Activated CD4-positive, alpha-beta T cell treated with anti-CD3 and anti-CD28 coated beads, Interleukin-10, Interleukin-2, amounts not matched to agents 100 ng/mL and 50 ng/mL, durations not matched to agents 16 hours and 8 hours (primary cell): ENCODE measurements around the gene ZNF559.

Source experiments
- DNase-seq: peaks from one replicate; pipeline ENCODE4 v3.0.0-alpha.2; 2020

ZNF559 gene

DNA sequence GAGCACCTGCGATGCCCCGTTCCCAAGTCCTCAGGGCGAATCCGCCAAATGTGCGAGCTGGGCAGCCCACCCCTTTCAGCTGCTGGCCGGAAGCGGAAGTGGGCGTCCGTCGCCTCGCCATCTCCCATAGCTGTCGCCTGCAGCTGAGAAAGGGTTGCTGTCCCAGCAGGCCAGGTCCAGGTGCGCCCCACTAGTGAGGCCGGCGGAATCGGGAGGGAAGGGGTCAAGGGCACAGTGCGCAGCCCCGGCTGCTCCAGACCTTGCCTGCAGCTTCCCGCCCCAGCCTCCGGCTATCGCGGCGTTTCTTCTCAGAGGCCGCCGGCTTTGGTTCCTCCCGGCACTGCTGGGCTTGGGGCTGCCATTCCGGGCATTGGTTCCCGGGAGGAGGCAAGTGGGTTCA is 38.9 kb downstream of the ZNF559 start, which contains the start of gene ZNF177:
Gene ZNF177, plus strand, starts transcription at position 109 of the 400 bp plus-strand sequence. CDS start 15,299 bp downstream, outside the sequence.
- no peak for DNase-seq

- no peak for DNase-seq
These were observed 47.0 kb downstream of the ZNF559 start for GRCh38 chr19:9370738-9371619.

DNA sequence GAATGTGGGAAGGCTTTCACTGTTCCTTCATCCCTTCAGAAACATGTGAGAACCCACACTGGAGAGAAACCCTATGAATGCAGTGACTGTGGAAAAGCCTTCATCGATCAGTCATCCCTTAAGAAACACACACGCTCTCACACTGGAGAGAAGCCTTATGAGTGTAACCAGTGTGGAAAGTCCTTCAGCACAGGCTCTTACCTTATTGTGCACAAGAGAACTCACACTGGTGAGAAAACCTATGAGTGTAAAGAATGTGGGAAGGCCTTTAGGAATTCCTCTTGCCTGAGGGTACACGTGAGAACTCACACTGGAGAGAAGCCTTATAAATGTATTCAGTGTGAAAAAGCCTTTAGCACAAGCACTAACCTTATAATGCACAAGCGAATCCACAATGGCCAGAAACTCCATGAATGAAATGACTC is 57.4 kb downstream of the ZNF559 start:
- DNase-seq = no peak
